Activated CD4-positive, alpha-beta memory T cell treated with anti-CD3 and anti-CD28 coated beads, Interleukin-2, amount 10 ng/mL, durations not matched to agents 7 days and 5 days (primary cell): ENCODE measurements around the gene HHATL. TPM values are rescaled to one million over a fixed set of nuclear protein-coding genes. Genes with fewer than 3 reads are reported as not detected.

Experiments used
- CTCF ChIA-PET: fragments of 350-600 bp; sonication (Branson Sonifier 250); formaldehyde crosslinking; loops from one replicate; lab custom pipeline; 2021; ENCODE audit warnings: antibody characterized with exemption, inconsistent platforms; lab: Charles Lee
- POLR2A ChIA-PET: fragments of 350-600 bp; sonication (Branson Sonifier 250); formaldehyde crosslinking; loops from one replicate; lab custom pipeline; 2021; ENCODE audit warnings: antibody characterized with exemption; lab: Charles Lee
- DNase-seq: peaks from one replicate; pipeline ENCODE4 v3.0.0-alpha.2; 2020
- H3K27ac Mint-ChIP-seq: one replicate; pipeline ENCODE4 v1.8.0; 2021; ENCODE audit warnings: mild to moderate bottlenecking, mixed read lengths
- H3K27me3 Mint-ChIP-seq: one replicate; pipeline ENCODE4 v1.8.0; 2021; ENCODE audit warnings: mixed read lengths
- H3K36me3 Mint-ChIP-seq: one replicate; pipeline ENCODE4 v1.8.0; 2021; ENCODE audit warnings: low read depth, mixed read lengths
- H3K4me1 Mint-ChIP-seq: one replicate; pipeline ENCODE4 v1.8.0; 2021; ENCODE audit warnings: mixed read lengths
- H3K4me3 Mint-ChIP-seq: one replicate; pipeline ENCODE4 v1.8.0; 2021; ENCODE audit warnings: mild to moderate bottlenecking, mixed read lengths
- H3K9me3 Mint-ChIP-seq: one replicate; pipeline ENCODE4 v1.8.0; 2021; ENCODE audit warnings: mixed read lengths
- total RNA-seq, 2 experiments: library from RNA; stranded (reverse); gene quantifications; one replicate each; pipeline ENCODE4 v1.2.3, GENCODE V29; 2021

Gene HHATL
- total RNA-seq, 2 experiments from 2014 or later, result 0.25 TPM; not detected in 1

DNA sequence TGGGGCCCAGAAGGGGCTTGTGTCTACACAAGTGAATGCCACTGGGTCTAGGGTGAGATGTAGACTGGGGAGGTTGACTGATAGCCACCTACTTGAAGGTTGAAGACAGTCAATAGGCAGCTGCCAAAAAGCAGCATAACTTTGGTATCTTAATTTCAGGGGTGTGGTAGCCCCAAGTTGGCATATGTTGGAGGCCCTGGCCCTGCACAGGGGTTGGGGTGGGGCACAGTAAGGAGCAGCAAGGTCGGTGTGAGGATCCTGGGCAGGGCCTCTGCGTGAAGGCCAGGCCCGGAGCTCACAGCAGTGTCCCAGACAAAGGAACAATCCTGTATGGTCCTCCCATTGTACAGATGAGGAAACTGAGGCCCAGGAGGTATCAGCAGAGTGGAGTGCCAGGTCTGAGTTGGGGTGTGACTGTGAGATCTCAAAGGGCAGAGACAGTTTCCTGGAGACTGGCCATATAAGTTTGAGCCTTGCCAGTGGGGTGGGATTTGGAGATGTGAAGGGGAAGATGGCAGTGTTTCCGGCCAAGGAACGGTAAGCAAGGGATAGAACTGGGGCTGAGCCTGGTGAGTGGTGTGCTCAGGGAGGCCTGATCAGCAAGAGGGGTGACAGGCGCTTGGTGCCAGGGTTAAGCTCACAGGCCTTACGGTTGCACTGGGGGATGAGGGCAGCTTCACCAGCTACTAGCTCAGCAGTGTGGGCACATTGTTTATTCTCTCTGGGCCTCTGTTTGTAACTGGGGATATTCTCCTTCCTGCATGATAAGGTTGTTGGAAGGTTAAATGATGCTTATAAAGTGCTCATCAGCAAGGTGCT lies 15.6 kb downstream of the HHATL start:
- POLR2A ChIA-PET, result no interaction called here
- peaks cover 15% of the 10 kb centered on the region for H3K27me3 Mint-ChIP-seq
- no peak overlapping the region for H3K27ac Mint-ChIP-seq
- CTCF ChIA-PET, result no interaction called here
- H3K36me3 Mint-ChIP-seq, result no peaks in the 10 kb centered on the region
- H3K9me3 Mint-ChIP-seq, result no peaks in the 10 kb centered on the region
- no peak overlapping the region for H3K4me3 Mint-ChIP-seq
- no peak for DNase-seq
- peaks cover 11% of the 10 kb centered on the region for H3K4me1 Mint-ChIP-seq

DNA sequence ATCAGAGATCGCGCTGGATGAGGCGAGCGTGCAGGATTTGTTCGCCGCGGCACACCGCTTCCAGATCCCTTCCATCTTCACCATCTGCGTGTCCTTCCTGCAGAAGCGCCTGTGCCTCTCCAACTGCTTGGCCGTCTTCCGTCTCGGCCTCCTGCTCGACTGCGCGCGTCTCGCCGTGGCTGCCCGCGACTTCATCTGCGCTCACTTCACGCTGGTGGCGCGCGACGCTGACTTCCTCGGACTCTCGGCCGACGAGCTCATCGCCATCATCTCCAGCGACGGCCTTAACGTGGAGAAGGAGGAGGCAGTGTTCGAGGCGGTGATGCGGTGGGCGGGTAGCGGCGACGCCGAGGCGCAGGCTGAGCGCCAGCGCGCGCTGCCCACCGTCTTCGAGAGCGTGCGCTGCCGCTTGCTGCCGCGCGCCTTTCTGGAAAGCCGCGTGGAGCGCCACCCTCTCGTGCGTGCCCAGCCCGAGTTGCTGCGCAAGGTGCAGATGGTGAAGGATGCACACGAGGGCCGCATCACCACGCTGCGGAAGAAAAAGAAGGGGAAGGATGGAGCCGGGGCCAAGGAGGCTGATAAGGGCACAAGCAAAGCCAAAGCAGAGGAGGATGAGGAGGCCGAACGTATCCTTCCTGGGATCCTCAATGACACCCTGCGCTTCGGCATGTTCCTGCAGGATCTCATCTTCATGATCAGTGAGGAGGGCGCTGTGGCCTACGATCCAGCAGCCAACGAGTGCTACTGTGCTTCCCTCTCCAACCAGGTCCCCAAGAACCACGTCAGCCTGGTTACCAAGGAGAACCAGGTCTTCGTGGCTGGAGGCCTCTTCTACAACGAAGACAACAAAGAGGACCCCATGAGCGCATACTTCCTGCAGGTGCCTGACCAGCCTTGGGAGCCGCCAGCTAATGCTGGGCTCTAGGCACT lies 16.4 kb downstream of the HHATL start:
- no peaks in the 10 kb centered on the region for H3K36me3 Mint-ChIP-seq
- H3K9me3 Mint-ChIP-seq, result no peaks in the 10 kb centered on the region
- ChIA-PET POLR2A (no interaction called here), CTCF (no interaction called here)
- H3K27me3 Mint-ChIP-seq, result peaks cover 18% of the 10 kb centered on the region
- DNase-seq, result no peak
- H3K4me1 Mint-ChIP-seq, result peaks cover 11% of the 10 kb centered on the region
- no peak overlapping the region for H3K27ac Mint-ChIP-seq
- no peak overlapping the region for H3K4me3 Mint-ChIP-seq

DNA sequence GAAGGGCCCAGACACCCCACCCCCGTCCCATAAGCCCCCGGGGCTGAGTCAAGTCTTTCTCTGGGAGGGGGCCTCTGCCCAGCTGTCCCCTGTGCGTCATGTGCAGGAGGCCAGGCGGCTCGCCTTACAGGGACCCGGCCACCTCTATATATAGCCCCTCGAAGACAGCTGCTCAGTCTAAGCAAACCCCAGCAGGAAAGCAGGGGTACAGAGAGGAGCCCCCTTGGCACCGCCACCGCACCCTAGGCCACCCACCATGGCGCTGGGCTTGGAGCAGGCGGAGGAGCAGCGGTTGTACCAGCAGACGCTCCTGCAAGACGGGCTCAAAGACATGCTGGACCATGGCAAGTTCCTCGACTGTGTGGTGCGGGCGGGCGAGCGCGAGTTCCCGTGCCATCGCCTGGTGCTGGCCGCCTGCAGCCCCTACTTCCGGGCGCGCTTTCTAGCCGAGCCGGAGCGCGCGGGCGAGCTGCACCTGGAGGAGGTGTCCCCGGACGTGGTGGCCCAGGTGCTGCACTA lies 17.2 kb downstream of the HHATL start, which contains the start of gene KLHL40:
Gene KLHL40, plus strand, starts transcription at position 175 of the 519 bp plus-strand sequence. Its CDS starts 82 bp downstream, at position 257.
- Mint-ChIP-seq H3K9me3 (no peaks in the 10 kb centered on the region), H3K4me3 (no peak within 1 kb of the TSS), H3K36me3 (no peaks in the 10 kb centered on the region), H3K4me1 (peaks cover 11% of the 10 kb centered on the region), H3K27ac (no peak within 1 kb of the TSS), H3K27me3 (peaks cover 18% of the 10 kb centered on the region)
- DNase-seq, result no peak
- ChIA-PET CTCF (no interaction called here), POLR2A (no interaction called here)

DNA sequence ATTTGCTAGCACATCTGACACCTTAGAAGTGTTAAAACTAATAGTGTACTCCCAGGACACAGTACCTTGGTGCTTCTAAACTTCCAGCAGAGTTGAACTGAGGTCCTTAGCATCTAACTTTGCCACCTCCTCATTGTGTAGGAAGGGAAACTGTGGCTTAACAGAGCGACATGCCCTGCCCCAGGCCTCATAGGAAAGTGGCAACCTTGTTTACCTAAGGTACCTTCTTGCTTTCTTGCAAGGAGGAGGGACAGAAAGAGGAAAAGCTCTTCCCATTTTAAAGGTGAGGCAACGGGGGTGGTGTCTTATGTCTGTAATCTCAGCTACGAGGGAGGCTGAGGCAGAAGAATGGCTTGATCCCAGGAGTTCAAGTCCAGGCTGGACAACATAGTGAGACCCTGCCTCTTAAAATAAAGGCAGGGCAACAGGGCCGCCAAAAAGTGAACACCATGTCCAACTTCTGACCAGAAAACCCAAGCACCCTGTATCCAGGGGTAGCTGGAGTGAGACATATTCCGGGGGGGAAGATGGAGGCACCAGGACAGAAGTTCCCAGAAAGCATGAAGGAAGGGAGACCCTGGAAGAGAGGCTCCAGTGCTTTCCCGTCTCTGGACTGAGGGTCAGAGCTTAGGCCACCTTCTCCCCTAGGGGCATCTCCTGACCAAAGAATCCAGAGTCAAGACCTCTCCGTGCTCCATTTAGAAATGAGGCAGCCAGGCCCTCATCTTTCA lies 17.8 kb downstream of the HHATL start:
- peaks cover 16% of the 10 kb centered on the region for H3K27me3 Mint-ChIP-seq
- no peak for DNase-seq
- H3K27ac Mint-ChIP-seq, result no peak overlapping the region
- POLR2A ChIA-PET, result no interaction called here
- no peaks in the 10 kb centered on the region for H3K36me3 Mint-ChIP-seq
- CTCF ChIA-PET, result no interaction called here
- no peak overlapping the region for H3K4me3 Mint-ChIP-seq
- no peaks in the 10 kb centered on the region for H3K9me3 Mint-ChIP-seq
- peaks cover 11% of the 10 kb centered on the region for H3K4me1 Mint-ChIP-seq

DNA sequence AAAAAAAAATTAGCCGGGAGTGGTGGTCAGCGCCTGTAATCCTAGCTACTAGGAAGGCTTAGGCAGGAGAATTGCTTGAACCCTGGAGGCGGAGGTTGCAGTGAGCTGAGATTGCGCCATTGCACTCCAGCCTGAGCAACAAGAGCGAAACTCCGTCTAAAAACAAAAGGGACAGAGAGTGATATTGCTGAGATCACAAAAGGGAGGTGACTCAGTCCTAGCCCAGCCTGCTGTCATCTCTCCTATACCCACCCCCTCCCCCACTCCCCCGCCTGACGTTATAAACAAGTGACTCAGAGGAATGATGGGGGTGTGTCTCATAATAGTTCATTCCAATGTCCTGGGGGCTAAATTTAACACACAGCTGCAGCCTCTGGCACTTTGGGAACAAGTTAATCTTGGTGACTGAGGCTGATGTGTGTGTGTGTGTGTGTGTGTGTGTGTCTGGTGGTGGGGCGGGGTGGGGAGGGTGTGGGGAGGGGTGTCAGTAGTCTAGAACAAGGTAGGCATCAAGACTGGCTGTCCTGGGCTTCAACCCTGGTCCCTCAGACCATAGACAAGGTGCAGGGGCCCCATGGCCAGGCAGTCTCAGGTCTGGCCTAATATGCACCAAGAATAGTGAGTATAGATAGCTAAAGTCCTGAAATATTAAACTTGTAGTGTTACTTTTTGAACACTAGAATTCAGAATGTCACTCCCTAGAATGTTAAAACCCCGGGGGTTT lies 18.6 kb downstream of the HHATL start:
- ChIA-PET CTCF (interaction anchor here (0.7 kb wide), 1 partner anchor 50 kb away, joined by 3 read pairs; no protein-coding TSS in a partner anchor), POLR2A (no interaction called here)
- peak; percentile 57 for DNase-seq
- H3K4me1 Mint-ChIP-seq, result peaks cover 11% of the 10 kb centered on the region
- no peak overlapping the region for H3K27ac Mint-ChIP-seq
- no peaks in the 10 kb centered on the region for H3K9me3 Mint-ChIP-seq
- no peaks in the 10 kb centered on the region for H3K36me3 Mint-ChIP-seq
- H3K4me3 Mint-ChIP-seq, result no peak overlapping the region
- peaks cover 15% of the 10 kb centered on the region for H3K27me3 Mint-ChIP-seq

DNA sequence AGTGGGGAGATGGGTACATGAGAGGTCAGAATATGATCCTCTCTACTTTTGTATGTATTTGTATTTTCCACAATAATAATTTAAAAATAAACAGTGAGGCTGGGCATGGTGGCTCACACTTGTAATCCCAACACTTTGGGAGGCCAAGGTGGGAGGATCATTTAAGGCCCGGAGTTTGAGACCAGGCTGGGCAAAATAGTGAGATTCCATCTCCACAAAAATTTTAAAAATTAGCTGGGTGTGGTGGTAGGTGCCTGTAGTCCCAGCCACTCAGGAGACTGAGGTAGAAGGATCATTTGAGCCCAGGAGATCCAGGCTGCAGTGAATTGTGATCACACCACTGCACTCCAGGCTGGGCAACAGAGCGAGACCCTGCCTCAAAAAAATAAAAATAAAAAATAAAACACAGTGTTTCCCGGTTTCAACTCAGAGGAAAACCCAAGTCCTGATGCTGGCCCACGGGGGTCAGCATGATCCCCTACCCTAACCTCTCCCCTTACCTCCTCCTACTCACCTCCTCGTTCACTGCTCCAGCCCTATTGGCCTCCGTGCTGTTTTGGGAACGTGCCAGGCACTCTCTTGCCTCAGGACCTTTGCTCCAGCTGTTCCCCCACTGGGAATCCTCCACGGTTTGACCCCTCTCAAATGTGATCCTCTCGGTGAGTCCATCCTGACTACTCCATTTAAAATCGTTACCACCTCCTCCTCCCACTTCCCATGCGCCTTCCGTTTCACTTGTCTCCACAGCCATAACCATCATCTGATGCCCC lies 20.1 kb downstream of the HHATL start:
- peaks cover 15% of the 10 kb centered on the region for H3K27me3 Mint-ChIP-seq
- DNase-seq, result no peak
- CTCF ChIA-PET, result no interaction called here
- H3K36me3 Mint-ChIP-seq, result peaks cover 5% of the 10 kb centered on the region
- no peak overlapping the region for H3K27ac Mint-ChIP-seq
- POLR2A ChIA-PET, result no interaction called here
- H3K4me3 Mint-ChIP-seq, result no peak overlapping the region
- peaks cover 5% of the 10 kb centered on the region for H3K9me3 Mint-ChIP-seq
- peaks cover 13% of the 10 kb centered on the region for H3K4me1 Mint-ChIP-seq

DNA sequence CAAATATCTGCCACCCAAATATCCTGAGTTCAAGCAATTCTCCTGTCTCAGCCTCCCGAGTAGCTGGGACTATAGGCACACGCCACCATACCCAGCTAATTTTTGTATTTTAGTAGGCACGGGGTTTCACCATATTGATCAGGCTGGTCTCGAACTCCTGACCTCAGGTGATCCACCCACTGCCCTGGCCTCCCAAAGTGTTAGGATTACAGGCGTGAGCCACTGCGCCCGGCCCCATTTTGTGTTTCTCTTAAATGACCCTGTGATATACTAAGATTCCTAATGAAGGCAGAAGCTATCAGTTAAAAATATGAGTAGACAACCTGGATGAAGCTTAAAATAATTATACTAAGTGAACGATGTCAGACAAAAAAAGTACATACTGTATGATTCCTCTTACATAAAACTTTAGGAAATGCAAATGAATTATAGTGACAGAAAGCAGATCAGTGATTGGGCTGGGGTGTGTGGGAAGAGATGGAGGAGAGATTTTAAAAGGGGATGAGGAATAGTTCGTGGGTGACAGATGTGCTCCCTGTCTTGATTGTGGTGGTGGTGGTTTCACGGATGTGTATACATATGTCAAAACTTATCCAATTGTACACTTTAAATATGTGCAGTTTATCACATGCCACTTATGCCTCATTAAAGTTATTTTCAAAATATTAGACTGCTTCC lies 21.1 kb downstream of the HHATL start:
- CTCF ChIA-PET, result no interaction called here
- POLR2A ChIA-PET, result no interaction called here
- Mint-ChIP-seq H3K27ac (no peak overlapping the region), H3K4me1 (peaks cover 13% of the 10 kb centered on the region), H3K9me3 (peaks cover 10% of the 10 kb centered on the region), H3K4me3 (no peak overlapping the region), H3K27me3 (peaks cover 15% of the 10 kb centered on the region), H3K36me3 (peaks cover 5% of the 10 kb centered on the region)
- no peak for DNase-seq

DNA sequence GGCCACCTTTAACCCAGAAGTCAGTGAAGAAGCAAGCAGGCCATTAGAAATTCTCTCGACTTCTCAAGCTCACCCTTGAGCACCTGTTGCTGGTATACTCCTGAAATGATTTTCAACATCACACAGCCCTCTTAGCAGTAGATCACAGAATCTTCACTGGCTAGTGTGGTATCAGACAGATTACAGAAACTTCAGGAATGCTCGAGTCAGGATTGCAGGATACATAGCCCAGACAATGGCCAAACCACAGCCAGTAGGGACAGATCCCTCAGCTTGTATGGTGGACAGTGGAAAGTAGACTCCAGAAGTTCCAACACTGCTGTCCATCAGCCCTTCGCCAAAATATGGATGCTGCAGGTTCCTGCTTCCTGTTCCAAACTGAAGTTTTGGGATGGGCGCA lies 21.8 kb downstream of the HHATL start:
- no peak for DNase-seq
- Mint-ChIP-seq H3K27ac (no peak overlapping the region), H3K36me3 (peaks cover 5% of the 10 kb centered on the region), H3K4me3 (no peak overlapping the region), H3K4me1 (peaks cover 11% of the 10 kb centered on the region), H3K27me3 (peaks cover 9% of the 10 kb centered on the region), H3K9me3 (peaks cover 14% of the 10 kb centered on the region)
- POLR2A ChIA-PET, result no interaction called here
- CTCF ChIA-PET, result no interaction called here

DNA sequence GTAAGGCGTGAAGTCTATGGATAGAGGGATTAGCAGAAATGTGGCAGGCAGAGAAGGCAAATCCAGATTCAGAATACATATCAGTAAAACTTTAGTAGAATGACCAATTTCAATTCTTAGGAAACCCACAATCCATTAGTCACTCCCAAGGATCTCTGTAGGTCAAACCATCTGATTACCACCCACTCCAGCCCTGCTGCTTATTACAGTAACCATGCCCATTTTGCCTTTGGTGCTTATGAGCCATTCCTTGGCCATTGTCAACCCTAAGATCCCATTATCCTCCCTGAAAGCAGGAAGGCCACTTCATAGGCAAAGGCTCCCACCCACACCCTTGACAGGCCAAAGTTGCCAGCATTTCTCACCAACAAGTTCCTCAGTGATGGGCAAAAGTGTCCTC lies 22.3 kb downstream of the HHATL start:
- Mint-ChIP-seq H3K27me3 (peaks cover 7% of the 10 kb centered on the region), H3K4me1 (peaks cover 11% of the 10 kb centered on the region), H3K9me3 (peaks cover 14% of the 10 kb centered on the region), H3K4me3 (no peak overlapping the region), H3K36me3 (peaks cover 5% of the 10 kb centered on the region), H3K27ac (no peak overlapping the region)
- DNase-seq, result no peak
- CTCF ChIA-PET, result no interaction called here
- POLR2A ChIA-PET, result no interaction called here

DNA sequence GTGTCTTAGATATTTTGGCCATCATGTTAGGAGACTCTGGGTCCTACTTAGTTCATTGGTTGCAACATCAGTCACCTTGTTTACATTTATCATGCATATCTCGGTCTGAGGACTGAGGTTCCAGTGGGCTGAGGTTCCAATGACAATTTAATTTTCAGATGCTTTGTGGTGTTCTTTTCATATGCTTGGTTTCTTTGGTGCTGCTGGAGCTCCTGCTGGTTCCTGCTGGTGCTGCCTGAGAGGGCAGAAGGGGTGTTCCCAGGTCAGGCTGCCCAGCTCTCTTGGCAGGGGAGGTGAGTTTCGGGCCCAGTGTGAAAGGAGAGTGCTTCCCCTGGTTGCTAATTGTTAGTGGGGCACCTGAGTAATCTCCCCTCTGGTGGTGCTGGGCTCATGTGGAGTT lies 24.2 kb downstream of the HHATL start:
- Mint-ChIP-seq H3K36me3 (peaks cover 5% of the 10 kb centered on the region), H3K4me3 (no peak overlapping the region), H3K27me3 (peaks cover 6% of the 10 kb centered on the region), H3K9me3 (peaks cover 15% of the 10 kb centered on the region), H3K4me1 (peaks cover 3% of the 10 kb centered on the region), H3K27ac (no peak overlapping the region)
- no peak for DNase-seq
- ChIA-PET POLR2A (no interaction called here), CTCF (no interaction called here)

DNA sequence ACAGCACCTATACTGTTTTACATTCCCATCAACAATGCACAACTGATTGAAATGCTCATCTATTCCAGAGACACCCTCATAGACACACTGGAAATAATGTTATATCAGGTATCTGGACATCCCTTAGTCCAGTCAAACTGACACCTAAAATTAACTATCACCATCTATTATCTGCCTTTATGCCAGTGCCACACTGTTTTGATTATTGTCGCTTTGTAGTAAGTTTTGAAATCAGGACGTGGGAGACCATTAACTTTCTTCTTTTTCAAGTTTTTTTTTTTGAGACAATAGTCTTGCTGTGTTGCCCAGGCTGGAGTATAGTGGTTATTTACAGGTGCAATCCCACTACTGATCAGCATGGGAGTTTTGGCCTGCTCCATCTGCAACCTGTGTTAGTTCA lies 26.7 kb downstream of the HHATL start:
- Mint-ChIP-seq H3K4me3 (no peak overlapping the region), H3K27ac (no peak overlapping the region), H3K9me3 (peaks cover 15% of the 10 kb centered on the region), H3K36me3 (peaks cover 5% of the 10 kb centered on the region), H3K4me1 (peaks cover 2% of the 10 kb centered on the region), H3K27me3 (peaks cover 3% of the 10 kb centered on the region)
- POLR2A ChIA-PET, result no interaction called here
- no peak for DNase-seq
- CTCF ChIA-PET, result no interaction called here
